Glomerular endothelial cell (primary cell): ENCODE results near the gene CFAP45. TPM values are rescaled to one million over a fixed set of nuclear protein-coding genes. Genes with fewer than 3 reads are reported as not detected.

Source experiments
- DNase-seq: peaks from one replicate; pipeline ENCODE4 v3.0.0-alpha.2; 2011; ENCODE audit warnings: low read depth, low spot score; ENCODE audit errors: extremely low read depth
- total RNA-seq: library from RNA; depleted of rRNA; stranded (reverse); fragments of >200 nt; gene quantifications from 2 replicates; pipeline ENCODE4 v1.2.3, GENCODE V29; 2015

Gene CFAP45
- total RNA-seq, 1 donor from 2014 or later = 0.53 TPM

- no peak for DNase-seq
Measured at GRCh38 chr1:159924025-159924790, 24.2 kb upstream of the CFAP45 start.

DNA sequence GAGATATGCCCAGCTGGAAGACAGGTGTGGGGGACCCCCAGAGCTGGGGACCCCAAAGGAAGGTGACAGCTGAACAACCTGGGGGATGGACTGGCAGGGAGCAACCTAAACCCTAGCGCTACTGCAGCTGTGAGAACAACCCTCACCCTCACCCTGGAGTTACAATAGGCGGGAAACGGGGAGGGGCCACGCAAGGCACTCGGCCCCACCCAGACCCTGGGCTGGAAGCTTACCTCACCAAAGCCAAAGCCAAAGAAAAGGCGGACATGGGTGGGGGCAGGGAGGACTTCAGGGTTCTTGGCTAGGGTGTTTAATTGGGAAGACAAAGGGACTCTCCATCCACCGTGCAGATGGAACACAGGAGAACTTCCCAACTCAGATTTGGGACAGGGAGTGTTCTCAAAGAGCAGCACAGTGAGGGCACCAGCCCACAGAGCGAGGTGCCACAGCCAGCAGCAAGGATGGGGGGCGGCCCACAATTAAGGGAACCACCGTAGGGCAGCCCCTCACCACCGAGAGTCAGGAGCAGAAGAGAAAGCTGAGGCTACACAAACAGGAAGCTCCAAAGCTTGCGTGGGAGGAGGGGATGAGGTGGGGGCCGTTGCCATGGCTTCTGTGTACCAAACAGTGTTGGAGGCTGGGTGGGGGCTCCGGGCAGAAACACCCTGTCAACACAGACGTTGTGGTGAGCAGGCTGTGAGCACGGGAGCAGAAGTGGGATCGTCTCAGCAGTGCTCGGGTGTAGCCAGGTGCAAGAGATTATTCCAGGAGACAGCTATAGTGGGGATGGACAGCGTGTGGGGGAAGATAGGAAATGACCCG is 23.4 kb upstream of the CFAP45 start:
- DNase-seq = no peak

GRCh38 chr1:159922511-159923202 is 22.7 kb upstream of the CFAP45 start:
- DNase-seq = no peak

DNA sequence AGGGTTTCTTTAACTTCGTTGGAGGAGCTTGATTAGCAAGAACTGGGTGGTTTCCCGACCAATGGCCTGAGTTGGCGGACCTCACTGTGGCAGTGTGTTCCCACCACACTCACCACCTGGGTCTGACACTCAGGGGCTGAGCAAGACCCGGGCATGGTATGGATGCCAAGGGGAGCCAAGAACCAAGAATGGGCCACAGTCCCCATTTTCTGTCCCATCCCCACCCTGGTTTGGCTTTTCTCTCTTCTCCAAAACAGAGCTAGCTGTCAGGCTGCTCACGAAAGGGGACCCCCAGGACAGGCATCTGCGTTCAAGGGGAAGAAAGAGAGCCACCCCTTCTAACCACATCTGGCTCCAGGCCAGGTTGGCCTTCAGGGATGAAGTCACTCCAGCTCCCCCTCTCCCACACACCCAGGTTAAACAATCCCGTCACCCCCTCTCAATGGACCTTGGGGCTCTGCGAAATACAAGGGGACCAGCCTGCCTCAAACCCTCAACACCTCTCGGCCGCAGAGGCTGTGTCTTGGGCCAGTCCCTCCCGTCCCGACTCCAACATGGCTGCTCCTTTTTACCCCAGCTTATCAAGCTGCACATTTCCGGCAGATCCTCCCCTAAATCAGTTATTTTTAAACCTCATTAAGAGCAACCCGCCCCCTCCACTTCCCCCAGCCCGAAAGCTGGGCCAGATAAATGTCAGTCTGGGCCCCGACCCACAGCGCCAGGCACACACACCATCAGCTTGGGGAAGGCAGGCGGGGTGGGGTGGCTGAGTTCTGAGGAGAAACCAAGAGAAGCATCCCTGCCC is 21.9 kb upstream of the CFAP45 start:
- DNase-seq = no peak

- DNase-seq = no peak
Measured at GRCh38 chr1:159921251-159921650, 21.3 kb upstream of the CFAP45 start.

DNA sequence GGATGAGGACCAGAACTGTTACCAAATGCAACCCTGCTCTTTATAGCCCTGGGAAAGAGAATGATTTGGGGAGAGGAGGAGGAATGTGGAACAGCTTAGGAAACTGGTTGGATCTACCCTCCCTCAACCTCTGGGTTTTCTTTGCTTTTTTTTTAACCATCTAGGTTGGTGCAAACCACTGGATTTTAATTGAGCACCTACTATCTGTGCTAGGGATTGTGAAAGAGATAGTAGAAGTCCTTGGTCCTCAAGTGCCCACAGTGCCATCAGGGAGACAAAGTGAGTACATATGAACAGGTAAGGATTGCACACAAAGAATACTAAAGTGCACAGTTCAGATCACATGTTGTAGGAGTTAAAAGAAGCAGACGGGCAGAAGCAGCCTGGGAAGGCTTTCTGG is 20.7 kb upstream of the CFAP45 start:
- DNase-seq = no peak

- no peak for DNase-seq
Measured at GRCh38 chr1:159920202-159920601, 20.2 kb upstream of the CFAP45 start.

DNA sequence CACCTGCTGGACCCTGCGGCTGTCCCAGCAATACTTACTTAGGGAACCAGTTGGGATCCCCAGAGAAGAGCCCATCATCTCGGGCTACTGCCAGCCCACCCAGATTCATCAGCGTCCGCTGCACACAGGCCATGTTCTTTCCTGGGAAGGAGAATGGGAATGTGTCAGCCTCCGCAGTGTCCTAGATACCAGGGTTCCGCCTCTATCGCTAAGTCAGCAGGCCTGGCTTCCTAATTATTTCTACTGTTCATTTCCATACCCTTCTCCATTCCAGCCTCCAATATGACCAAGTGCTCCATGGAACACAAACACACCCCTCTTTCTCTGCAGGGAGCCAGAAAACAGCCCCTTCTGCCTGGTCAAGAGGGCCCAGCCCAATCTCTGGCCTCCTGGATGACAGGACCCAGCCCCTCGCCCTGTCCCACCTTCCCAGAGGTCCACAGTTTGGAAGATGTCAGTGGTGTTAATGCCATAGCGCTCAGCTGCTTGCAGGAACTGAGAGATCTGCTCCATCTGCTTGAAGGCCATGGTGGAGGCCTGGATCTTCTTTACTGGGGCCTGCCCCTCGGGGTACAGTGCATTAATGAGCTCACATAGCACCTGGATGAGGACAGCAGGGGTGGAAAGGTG is 19.4 kb upstream of the CFAP45 start:
- DNase-seq = no peak

GRCh38 chr1:159918352-159919200 is 18.6 kb upstream of the CFAP45 start:
- no peak for DNase-seq

- no peak for DNase-seq
Measured at GRCh38 chr1:159917533-159918351, 17.8 kb upstream of the CFAP45 start.

GRCh38 chr1:159916242-159917051 is 16.5 kb upstream of the CFAP45 start:
- DNase-seq = no peak

- no peak for DNase-seq
Measured at GRCh38 chr1:159915571-159916241, 15.7 kb upstream of the CFAP45 start.

GRCh38 chr1:159914252-159915018 is 14.5 kb upstream of the CFAP45 start:
- no peak for DNase-seq

- no peak for DNase-seq
Measured at GRCh38 chr1:159913451-159914192, 13.7 kb upstream of the CFAP45 start.

- DNase-seq = no peak
Measured at GRCh38 chr1:159911326-159912070, 11.5 kb upstream of the CFAP45 start.
